ENCODE data around the gene HSD11B2.

HSD11B2 gene

GRCh38 chr16:67430977-67431774 lies at the start of gene HSD11B2:
TSS of gene HSD11B2 (plus strand) at chr16:67431121. CDS start at chr16:67431249, 128 bp downstream.
- in situ Hi-C loops (cut with MboI; ENCODE audit: low sequenced_read_pairs) = loop anchor here (25.0 kb wide), 1 partner anchor 469 kb away; the partner anchor contains the start of gene CES3

- in situ Hi-C loops (cut with MboI; ENCODE audit: low sequenced_read_pairs) = no loop called here
These were observed 47.6 kb upstream of the HSD11B2 start for GRCh38 chr16:67383284-67383683.

GRCh38 chr16:67384778-67385510 lies 46.0 kb upstream of the HSD11B2 start:
- in situ Hi-C loops (cut with MboI; ENCODE audit: low sequenced_read_pairs) = no loop called here

- in situ Hi-C loops (cut with MboI; ENCODE audit: low sequenced_read_pairs) = no loop called here
These were observed 44.0 kb upstream of the HSD11B2 start for GRCh38 chr16:67386861-67387455.

- in situ Hi-C loops (cut with MboI; ENCODE audit: low sequenced_read_pairs) = no loop called here
These were observed 43.3 kb upstream of the HSD11B2 start for GRCh38 chr16:67387479-67388079.

- in situ Hi-C loops (cut with MboI; ENCODE audit: low sequenced_read_pairs) = no loop called here
These were observed 42.7 kb upstream of the HSD11B2 start for GRCh38 chr16:67388191-67388590.

- in situ Hi-C loops (cut with MboI; ENCODE audit: low sequenced_read_pairs) = no loop called here
These were observed 42.3 kb upstream of the HSD11B2 start for GRCh38 chr16:67388591-67388990.

GRCh38 chr16:67389911-67390815 lies 40.8 kb upstream of the HSD11B2 start:
- in situ Hi-C loops (cut with MboI; ENCODE audit: low sequenced_read_pairs) = no loop called here

- in situ Hi-C loops (cut with MboI; ENCODE audit: low sequenced_read_pairs) = no loop called here
These were observed 40.0 kb upstream of the HSD11B2 start for GRCh38 chr16:67390816-67391423.

GRCh38 chr16:67391424-67392300 lies 39.3 kb upstream of the HSD11B2 start:
- in situ Hi-C loops (cut with MboI; ENCODE audit: low sequenced_read_pairs) = no loop called here

GRCh38 chr16:67392301-67393059 lies 38.4 kb upstream of the HSD11B2 start:
- in situ Hi-C loops (cut with MboI; ENCODE audit: low sequenced_read_pairs) = no loop called here

GRCh38 chr16:67393111-67393787 lies 37.7 kb upstream of the HSD11B2 start, which contains the start of gene TPPP3:
TSS of gene TPPP3 (minus strand) at chr16:67393498. CDS start at chr16:67391111, 2,387 bp downstream.
- in situ Hi-C loops (cut with MboI; ENCODE audit: low sequenced_read_pairs) = no loop called here

- in situ Hi-C loops (cut with MboI; ENCODE audit: low sequenced_read_pairs) = no loop called here
These were observed 37.1 kb upstream of the HSD11B2 start for GRCh38 chr16:67393788-67394154.

- in situ Hi-C loops (cut with MboI; ENCODE audit: low sequenced_read_pairs) = no loop called here
These were observed 36.5 kb upstream of the HSD11B2 start for GRCh38 chr16:67394155-67395104.

GRCh38 chr16:67395105-67395457 lies 35.8 kb upstream of the HSD11B2 start:
- in situ Hi-C loops (cut with MboI; ENCODE audit: low sequenced_read_pairs) = no loop called here

GRCh38 chr16:67395458-67396158 lies 35.3 kb upstream of the HSD11B2 start:
- in situ Hi-C loops (cut with MboI; ENCODE audit: low sequenced_read_pairs) = no loop called here

All from HL-60/S4 treated with retinoic acid at 250 ng/mL for 4 days and 3 days (cell line).